ENCODE data around the gene FBXL14. TPM values are rescaled to one million over a fixed set of nuclear protein-coding genes. Genes with fewer than 3 reads are reported as not detected.

Gene FBXL14
- total and polyA plus RNA-seq, 9 of the 15 experiments (the other 6 are each of a cell fraction or from before 2014, with no cell fraction given): 0.13 to 9.8 (median 3.3) TPM

DNA sequence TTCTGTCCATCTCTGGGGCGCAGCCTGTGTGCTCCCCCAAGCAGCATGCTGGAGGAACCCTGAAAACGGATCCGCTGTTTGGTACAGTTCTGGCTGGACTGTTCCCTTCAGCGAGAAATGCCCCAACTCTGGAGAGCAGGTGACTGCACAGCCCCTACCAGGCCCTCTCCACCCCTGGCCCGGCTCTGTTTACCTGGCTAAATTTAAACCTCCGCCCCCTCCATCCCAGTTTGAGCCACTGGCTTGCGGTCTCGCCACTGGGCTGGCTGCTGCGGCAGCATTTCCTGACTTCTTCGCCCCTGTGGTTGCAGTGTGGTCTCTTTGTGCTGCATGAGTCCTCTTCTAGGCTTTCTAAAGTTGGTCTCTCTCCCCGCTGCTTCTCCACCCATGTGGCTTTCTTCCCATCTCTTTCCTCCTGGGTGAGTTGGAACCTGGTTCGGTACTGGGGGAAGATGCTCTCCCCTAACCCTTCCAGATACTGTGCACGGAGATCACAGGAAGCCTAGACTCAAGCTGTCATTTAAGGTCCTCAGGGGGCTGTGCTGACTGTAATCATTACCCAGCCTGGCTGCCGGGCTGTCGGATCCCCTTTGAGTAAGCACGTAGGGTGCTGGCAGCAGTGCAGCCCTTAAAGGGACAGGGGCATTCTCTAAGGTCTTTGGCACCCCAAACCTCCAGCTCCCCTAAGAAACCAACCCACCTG, 60.6 kb downstream of the FBXL14 start:
- no peak for FAIRE-seq
- POLR2A ChIA-PET: interaction anchor here (0.7 to 1.0 kb wide), 2 partner anchors 33 to 35 kb away, joined by 3 read pairs; no protein-coding TSS in a partner anchor
- Histone ChIP-seq H3K4me3 (no peak overlapping the region), H2AFZ (ENCODE audit: low read depth, low read length) (no peak overlapping the region), H3K27ac (ENCODE audit: extremely low read depth, low read depth, low read length) (no peak overlapping the region), H3K79me2 (ENCODE audit: control insufficient read depth, insufficient read depth, low read length) (peaks cover 15% of the 10 kb centered on the region; the same call in 2 of the 3 replicates), H3K9me3 (replicated peaks; ENCODE audit: control insufficient read depth, insufficient read depth, low read depth, low read length) (no peaks in the 10 kb centered on the region), H3K9me1 (ENCODE audit: control insufficient read depth, insufficient read depth, low read length) (no peaks in the 10 kb centered on the region), H3K27me3 (ENCODE audit: control insufficient read depth in 2 of 2, insufficient read depth in 2 of 2, low read length in 2 of 2) (no peaks in the 10 kb centered on the region), H4K20me1 (replicated peaks; ENCODE audit: control insufficient read depth, insufficient read depth, low read length) (no peaks in the 10 kb centered on the region), H3K9ac (ENCODE audit: insufficient read depth in 1 of 2, low read depth in 2 of 2, low read length in 2 of 2) (peak overlapping the region in 1 of 2 experiments; percentile 19; a peak in 1 of 4 replicates), H3K36me3 (ENCODE audit: control insufficient read depth, insufficient read depth, low read length) (no peaks in the 10 kb centered on the region), H3K4me1 (replicated peaks in 1 of 2; ENCODE audit: control insufficient read depth in 2 of 2, insufficient read depth in 2 of 2, low read length in 2 of 2) (peaks cover 11 to 34% of the 10 kb centered on the region in 2 experiments), H3K4me2 (ENCODE audit: insufficient read depth, low read length) (peak overlapping the region; percentile 55; the same call in 1 of the 2 replicates)
- in situ Hi-C loops (cut with MboI): no loop called here
- CTCF ChIA-PET (ENCODE audit: low intra/inter-chr PET ratio): no interaction called here
- intact Hi-C loops (cut with micrococcal nuclease): loop anchor here (5.0 kb wide), 1 partner anchor 44 kb away; no protein-coding TSS in a partner anchor
- peak in 2 of 4 experiments; percentile 21 to 26 for DNase-seq (ENCODE audit: extremely low read depth in 1 of 4, low spot score in 3 of 4)
- WGBS (ENCODE audit: insufficient coverage, low coverage, missing lambda C conversion rate): 29% methylated on average over 15 of the region's 16 CpGs
- TF ChIP-seq STAG1 (CRISPR knock-in tag; IDR thresholded peaks at IDR 0.05; ENCODE audit: borderline replicate concordance) (no peak), ZBTB1 (CRISPR knock-in tag; IDR thresholded peaks at IDR 0.05; ENCODE audit: borderline replicate concordance, low read depth) (peak; percentile 75; the same call in 1 of the 2 replicates)
- BruUV-seq (replicated peaks): no TSS peak
- ATAC-seq: peak; percentile 9; the same call in 2 of the 3 replicates

DNA sequence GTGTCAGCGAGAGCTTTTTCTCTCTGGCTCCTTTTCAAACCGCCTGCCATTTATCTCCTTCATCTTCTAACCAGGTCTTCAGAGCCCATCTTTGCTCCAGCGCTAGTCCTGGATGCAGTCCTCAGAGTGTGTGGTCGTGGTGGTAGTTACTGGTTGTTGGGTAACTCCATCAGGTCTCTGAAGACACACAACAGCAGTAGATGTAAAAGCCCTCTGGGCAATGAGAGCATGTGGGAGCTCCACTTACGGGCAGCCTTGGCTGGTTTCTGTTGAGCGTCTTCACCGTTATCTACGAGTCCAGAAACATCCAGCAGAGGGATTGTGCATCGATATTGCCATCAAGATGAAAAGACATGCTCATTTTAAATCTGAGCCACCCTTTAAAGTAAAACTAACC, 61.2 kb downstream of the FBXL14 start:
- Histone ChIP-seq H3K9me1 (ENCODE audit: control insufficient read depth, insufficient read depth, low read length) (no peaks in the 10 kb centered on the region), H3K36me3 (ENCODE audit: control insufficient read depth, insufficient read depth, low read length) (no peaks in the 10 kb centered on the region), H3K79me2 (ENCODE audit: control insufficient read depth, insufficient read depth, low read length) (peaks cover 15% of the 10 kb centered on the region; the same call in 2 of the 3 replicates), H3K27me3 (ENCODE audit: control insufficient read depth in 2 of 2, insufficient read depth in 2 of 2, low read length in 2 of 2) (no peaks in the 10 kb centered on the region), H2AFZ (ENCODE audit: low read depth, low read length) (no peak overlapping the region), H3K4me2 (ENCODE audit: insufficient read depth, low read length) (peak overlapping the region; percentile 55; the same call in 1 of the 2 replicates), H3K4me3 (no peak overlapping the region), H4K20me1 (replicated peaks; ENCODE audit: control insufficient read depth, insufficient read depth, low read length) (no peaks in the 10 kb centered on the region), H3K27ac (ENCODE audit: extremely low read depth, low read depth, low read length) (no peak overlapping the region), H3K9ac (ENCODE audit: insufficient read depth in 1 of 2, low read depth in 2 of 2, low read length in 2 of 2) (peak overlapping the region; percentile 4 to 14; a peak in 2 of 4 replicates), H3K9me3 (replicated peaks; ENCODE audit: control insufficient read depth, insufficient read depth, low read depth, low read length) (no peaks in the 10 kb centered on the region), H3K4me1 (replicated peaks in 1 of 2; ENCODE audit: control insufficient read depth in 2 of 2, insufficient read depth in 2 of 2, low read length in 2 of 2) (peaks cover 11 to 34% of the 10 kb centered on the region in 2 experiments)
- BruUV-seq (replicated peaks): no TSS peak
- WGBS (ENCODE audit: insufficient coverage, low coverage, missing lambda C conversion rate): 4% methylated on average over 9 of the region's 9 CpGs
- ChIA-PET POLR2A (interaction anchor here (0.7 to 1.0 kb wide), 2 partner anchors 33 to 34 kb away, joined by 3 read pairs; no protein-coding TSS in a partner anchor), CTCF (ENCODE audit: low intra/inter-chr PET ratio) (no interaction called here)
- in situ Hi-C loops (cut with MboI): no loop called here
- DNase-seq (ENCODE audit: extremely low read depth in 1 of 4, low spot score in 3 of 4) (peak; percentile 28 to 53 (median 38)), FAIRE-seq (peak; percentile 80), ATAC-seq (peak; percentile 66)
- intact Hi-C loops (cut with micrococcal nuclease): loop anchor here (5.0 kb wide), 1 partner anchor 44 kb away; no protein-coding TSS in a partner anchor
- peak; percentile 33; the same call in 1 of the 2 replicates for TF ChIP-seq CXXC5 (CRISPR knock-in tag; IDR thresholded peaks at IDR 0.05)
- TF ChIP-seq ZNF316 (IDR thresholded peaks at IDR 0.05): no peak
- TF ChIP-seq, protein P1, sequence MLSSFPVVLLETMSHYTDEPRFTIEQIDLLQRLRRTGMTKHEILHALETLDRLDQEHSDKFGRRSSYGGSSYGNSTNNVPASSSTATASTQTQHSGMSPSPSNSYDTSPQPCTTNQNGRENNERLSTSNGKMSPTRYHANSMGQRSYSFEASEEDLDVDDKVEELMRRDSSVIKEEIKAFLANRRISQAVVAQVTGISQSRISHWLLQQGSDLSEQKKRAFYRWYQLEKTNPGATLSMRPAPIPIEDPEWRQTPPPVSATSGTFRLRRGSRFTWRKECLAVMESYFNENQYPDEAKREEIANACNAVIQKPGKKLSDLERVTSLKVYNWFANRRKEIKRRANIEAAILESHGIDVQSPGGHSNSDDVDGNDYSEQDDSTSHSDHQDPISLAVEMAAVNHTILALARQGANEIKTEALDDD (IDR thresholded peaks at IDR 0.05): peak; percentile 67; the same call in 1 of the 2 replicates
- TF ChIP-seq KDM1A (IDR thresholded peaks at IDR 0.05): 0 out of 4 replicates have a peak, but pooled peaks have one; percentile 9 to 37
- TF ChIP-seq CTBP1 (IDR thresholded peaks at IDR 0.05; ENCODE audit: borderline replicate concordance): peak; percentile 47; the same call in 1 of the 2 replicates
- TF ChIP-seq, protein P2, sequence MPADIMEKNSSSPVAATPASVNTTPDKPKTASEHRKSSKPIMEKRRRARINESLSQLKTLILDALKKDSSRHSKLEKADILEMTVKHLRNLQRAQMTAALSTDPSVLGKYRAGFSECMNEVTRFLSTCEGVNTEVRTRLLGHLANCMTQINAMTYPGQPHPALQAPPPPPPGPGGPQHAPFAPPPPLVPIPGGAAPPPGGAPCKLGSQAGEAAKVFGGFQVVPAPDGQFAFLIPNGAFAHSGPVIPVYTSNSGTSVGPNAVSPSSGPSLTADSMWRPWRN (IDR thresholded peaks at IDR 0.05; ENCODE audit: low read depth): no peak
- TF ChIP-seq, protein P3, sequence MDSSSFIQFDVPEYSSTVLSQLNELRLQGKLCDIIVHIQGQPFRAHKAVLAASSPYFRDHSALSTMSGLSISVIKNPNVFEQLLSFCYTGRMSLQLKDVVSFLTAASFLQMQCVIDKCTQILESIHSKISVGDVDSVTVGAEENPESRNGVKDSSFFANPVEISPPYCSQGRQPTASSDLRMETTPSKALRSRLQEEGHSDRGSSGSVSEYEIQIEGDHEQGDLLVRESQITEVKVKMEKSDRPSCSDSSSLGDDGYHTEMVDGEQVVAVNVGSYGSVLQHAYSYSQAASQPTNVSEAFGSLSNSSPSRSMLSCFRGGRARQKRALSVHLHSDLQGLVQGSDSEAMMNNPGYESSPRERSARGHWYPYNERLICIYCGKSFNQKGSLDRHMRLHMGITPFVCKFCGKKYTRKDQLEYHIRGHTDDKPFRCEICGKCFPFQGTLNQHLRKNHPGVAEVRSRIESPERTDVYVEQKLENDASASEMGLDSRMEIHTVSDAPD (CRISPR knock-in tag; IDR thresholded peaks at IDR 0.05): no peak
